Lower lobe of right lung (tissue), 2 donors: ENCODE results near the gene KIFC1. TPM values are rescaled to one million over a fixed set of nuclear protein-coding genes. Genes with fewer than 3 reads are reported as not detected.
A peak's percentile ranks its signal among the peaks of the same experiment; 100 is the strongest.
"Not testable (repeated sequence)": the region's sequence is repeated elsewhere in the genome, so short reads cannot be mapped to it uniquely, and the experiment has no call there.

ENCODE experiments used
- ATAC-seq, 2 donors: fragments of 200-7000 bp; cut with Tn5 transposase; one replicate each; pipeline ENCODE4 v1.9.1; 2020 to 2022; ENCODE audit warnings: mild to moderate bottlenecking in 2 of 2, moderate library complexity in 2 of 2
- DNase-seq: peaks from one replicate; pipeline ENCODE4 v3.0.0-alpha.2; 2020
- H3K27ac ChIP-seq: fragments of 200-600 bp; one replicate; pipeline ENCODE4 v1.8.0; 2022
- H3K27me3 ChIP-seq: fragments of 200-600 bp; one replicate; pipeline ENCODE4 v1.8.0; 2022; ENCODE audit warnings: low read depth
- H3K36me3 ChIP-seq: fragments of 200-600 bp; one replicate; pipeline ENCODE4 v1.8.0; 2022; ENCODE audit warnings: mild to moderate bottlenecking
- H3K4me1 ChIP-seq: fragments of 200-600 bp; one replicate; pipeline ENCODE4 v1.8.0; 2022
- H3K4me3 ChIP-seq: fragments of 200-600 bp; one replicate; pipeline ENCODE4 v1.8.0; 2022; ENCODE audit warnings: mild to moderate bottlenecking
- H3K9me3 ChIP-seq: fragments of 200-600 bp; one replicate; pipeline ENCODE4 v1.8.0; 2022
- intact Hi-C: fragments of 100-400 bp; cut with DNase I; formaldehyde crosslinking; loops from one replicate; pipeline ENCODE4 v1.11.0; 2022
- total RNA-seq: library from RNA; stranded (reverse); fragmentation: NEBNext Ultra II Directional; extraction: Animal tissue kit (Norgen Biotek cat#: 25700); gene quantifications from one replicate; pipeline ENCODE4 v1.2.1, GENCODE V29; 2021
- TF ChIP-seq, protein P1 (sequence below): fragments of 200-600 bp; IDR thresholded peaks from one replicate; pipeline ENCODE4 v1.8.0; 2022; ENCODE audit warnings: antibody characterized with exemption, mild to moderate bottlenecking
- donor health status: DM: no; HTN: yes; CAD: no; lungs with severe emphysema.

KIFC1 gene
- total RNA-seq, 1 donor from 2014 or later = 2.7 TPM

- no peak for ATAC-seq
- Histone ChIP-seq H3K36me3 (no peaks in the 10 kb centered on the region), H3K4me3 (no peak overlapping the region), H3K27me3 (no peaks in the 10 kb centered on the region), H3K27ac (no peak overlapping the region), H3K9me3 (no peaks in the 10 kb centered on the region), H3K4me1 (peaks cover 28% of the 10 kb centered on the region)
- no peak for DNase-seq
- TF ChIP-seq, protein P1, sequence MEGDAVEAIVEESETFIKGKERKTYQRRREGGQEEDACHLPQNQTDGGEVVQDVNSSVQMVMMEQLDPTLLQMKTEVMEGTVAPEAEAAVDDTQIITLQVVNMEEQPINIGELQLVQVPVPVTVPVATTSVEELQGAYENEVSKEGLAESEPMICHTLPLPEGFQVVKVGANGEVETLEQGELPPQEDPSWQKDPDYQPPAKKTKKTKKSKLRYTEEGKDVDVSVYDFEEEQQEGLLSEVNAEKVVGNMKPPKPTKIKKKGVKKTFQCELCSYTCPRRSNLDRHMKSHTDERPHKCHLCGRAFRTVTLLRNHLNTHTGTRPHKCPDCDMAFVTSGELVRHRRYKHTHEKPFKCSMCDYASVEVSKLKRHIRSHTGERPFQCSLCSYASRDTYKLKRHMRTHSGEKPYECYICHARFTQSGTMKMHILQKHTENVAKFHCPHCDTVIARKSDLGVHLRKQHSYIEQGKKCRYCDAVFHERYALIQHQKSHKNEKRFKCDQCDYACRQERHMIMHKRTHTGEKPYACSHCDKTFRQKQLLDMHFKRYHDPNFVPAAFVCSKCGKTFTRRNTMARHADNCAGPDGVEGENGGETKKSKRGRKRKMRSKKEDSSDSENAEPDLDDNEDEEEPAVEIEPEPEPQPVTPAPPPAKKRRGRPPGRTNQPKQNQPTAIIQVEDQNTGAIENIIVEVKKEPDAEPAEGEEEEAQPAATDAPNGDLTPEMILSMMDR = no peak
- intact Hi-C loops = no loop called here
Observed at GRCh38 chr6:33372526-33373123, 19.0 kb upstream of the KIFC1 start.

- DNase-seq (no peak), ATAC-seq (peak; percentile 31 to 33)
- Histone ChIP-seq H3K36me3 (no peaks in the 10 kb centered on the region), H3K9me3 (no peaks in the 10 kb centered on the region), H3K27me3 (no peaks in the 10 kb centered on the region), H3K4me3 (no peak overlapping the region), H3K27ac (peak overlapping the region; percentile 79), H3K4me1 (peaks cover 28% of the 10 kb centered on the region)
- TF ChIP-seq, protein P1 = no peak
- intact Hi-C loops = no loop called here
Observed at GRCh38 chr6:33373960-33374910, 17.4 kb upstream of the KIFC1 start.

GRCh38 chr6:33375143-33375671 lies 16.4 kb upstream of the KIFC1 start:
- Histone ChIP-seq H3K27ac (peak overlapping the region; percentile 79), H3K27me3 (no peaks in the 10 kb centered on the region), H3K9me3 (no peaks in the 10 kb centered on the region), H3K4me1 (peaks cover 28% of the 10 kb centered on the region), H3K4me3 (peak overlapping the region; percentile 9), H3K36me3 (no peaks in the 10 kb centered on the region)
- peak; percentile 73 for DNase-seq
- intact Hi-C loops = no loop called here
- peak; percentile 89 to 94 for ATAC-seq
- TF ChIP-seq, protein P1 = no peak

- Histone ChIP-seq H3K36me3 (no peaks in the 10 kb centered on the region), H3K27me3 (no peaks in the 10 kb centered on the region), H3K27ac (no peak overlapping the region), H3K9me3 (no peaks in the 10 kb centered on the region), H3K4me3 (no peak overlapping the region), H3K4me1 (peaks cover 28% of the 10 kb centered on the region)
- TF ChIP-seq, protein P1 = no peak
- no peak for ATAC-seq
- intact Hi-C loops = no loop called here
- no peak for DNase-seq
Observed at GRCh38 chr6:33377171-33377570, 14.5 kb upstream of the KIFC1 start.

GRCh38 chr6:33379184-33379583 lies 12.4 kb upstream of the KIFC1 start:
- H3K4me3 ChIP-seq, ATAC-seq, DNase-seq, intact Hi-C loops, H3K27ac ChIP-seq, H3K36me3 ChIP-seq, H3K27me3 ChIP-seq, H3K9me3 ChIP-seq: not testable (repeated sequence)
- H3K4me1 ChIP-seq = peaks cover 22% of the 10 kb centered on the region
